Ovary (tissue), 3 donors: ENCODE measurements around the gene PCDHGA1.

Experiments used
- EP300 ChIP-seq: sonication (generic); formaldehyde crosslinking; IDR thresholded peaks from one replicate; pipeline ENCODE4 v1.6.1; 2017; ENCODE audit warnings: antibody characterized with exemption
- POLR2A ChIP-seq: fragments of 450-650 bp; IDR thresholded peaks from one replicate; pipeline ENCODE4 v1.6.1; 2017; ENCODE audit warnings: antibody characterized with exemption, mild to moderate bottlenecking, moderate library complexity
- TF ChIP-seq, protein P1 (sequence below), 3 donors: fragments of 450-650 bp in 2 of 3; fragments of 200-600 bp in 1 of 3; IDR thresholded peaks; one replicate each; pipeline versions ENCODE4 v1.5.1 to v1.8.0; 2016 to 2022; ENCODE audit warnings: antibody characterized with exemption in 3 of 3, mild to moderate bottlenecking in 1 of 3
- donor health status: DM: no; HTN: no; CAD: no.

DNA sequence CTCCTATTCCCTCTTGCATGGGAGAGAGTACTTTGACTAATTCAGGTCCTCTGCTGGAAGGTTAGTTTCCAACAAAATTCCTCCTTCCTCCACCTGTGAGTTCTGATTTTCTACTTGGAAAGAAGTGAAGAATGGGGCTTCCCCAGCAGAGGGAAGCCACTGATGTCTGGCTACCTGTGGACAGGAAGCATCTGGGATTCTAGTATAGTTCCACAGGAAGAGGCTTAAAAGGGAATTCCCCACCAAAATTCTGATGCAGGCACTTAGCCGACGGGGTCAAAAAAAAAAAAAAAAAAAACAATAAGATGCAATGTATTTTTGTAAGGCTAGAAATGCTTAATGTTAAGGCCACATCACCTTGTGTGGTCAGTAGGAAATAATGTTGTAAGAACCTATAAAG lies 192.0 kb downstream of the PCDHGA1 start:
- TF ChIP-seq, protein P1, sequence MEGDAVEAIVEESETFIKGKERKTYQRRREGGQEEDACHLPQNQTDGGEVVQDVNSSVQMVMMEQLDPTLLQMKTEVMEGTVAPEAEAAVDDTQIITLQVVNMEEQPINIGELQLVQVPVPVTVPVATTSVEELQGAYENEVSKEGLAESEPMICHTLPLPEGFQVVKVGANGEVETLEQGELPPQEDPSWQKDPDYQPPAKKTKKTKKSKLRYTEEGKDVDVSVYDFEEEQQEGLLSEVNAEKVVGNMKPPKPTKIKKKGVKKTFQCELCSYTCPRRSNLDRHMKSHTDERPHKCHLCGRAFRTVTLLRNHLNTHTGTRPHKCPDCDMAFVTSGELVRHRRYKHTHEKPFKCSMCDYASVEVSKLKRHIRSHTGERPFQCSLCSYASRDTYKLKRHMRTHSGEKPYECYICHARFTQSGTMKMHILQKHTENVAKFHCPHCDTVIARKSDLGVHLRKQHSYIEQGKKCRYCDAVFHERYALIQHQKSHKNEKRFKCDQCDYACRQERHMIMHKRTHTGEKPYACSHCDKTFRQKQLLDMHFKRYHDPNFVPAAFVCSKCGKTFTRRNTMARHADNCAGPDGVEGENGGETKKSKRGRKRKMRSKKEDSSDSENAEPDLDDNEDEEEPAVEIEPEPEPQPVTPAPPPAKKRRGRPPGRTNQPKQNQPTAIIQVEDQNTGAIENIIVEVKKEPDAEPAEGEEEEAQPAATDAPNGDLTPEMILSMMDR (IDR thresholded peaks at IDR 0.05): no peak
- TF ChIP-seq POLR2A: no peak
- no peak for TF ChIP-seq EP300
